ENCODE measurements around the gene DEGS2.
A peak's percentile ranks its signal among the peaks of the same experiment; 100 is the strongest.

Gene DEGS2

GRCh38 chr14:100105357-100106169, 53.9 kb downstream of the DEGS2 start:
- Mint-ChIP-seq H3K4me3 (peak overlapping the region; percentile 40 to 76), H3K27me3 (no peaks in the 10 kb centered on the region), H3K4me1 (ENCODE audit: low read depth in 2 of 2) (peaks cover 73% of the 10 kb centered on the region in 2 donors), H3K27ac (peak overlapping the region; percentile 75 to 94), H3K36me3 (ENCODE audit: insufficient read depth) (peaks cover 96% of the 10 kb centered on the region), H3K9me3 (no peaks in the 10 kb centered on the region)
- DNase-seq (peak in 2 of 3 experiments; percentile 10 to 28), ATAC-seq (replicated peaks) (peak; percentile 45)

- H3K4me3 Mint-ChIP-seq: peak overlapping the region; percentile 40 to 76
- H3K4me1 Mint-ChIP-seq (ENCODE audit: low read depth in 2 of 2): peaks cover 76 to 81% of the 10 kb centered on the region in 2 donors
- no peak for DNase-seq
- no peaks in the 10 kb centered on the region for H3K27me3 Mint-ChIP-seq
- peaks cover 96% of the 10 kb centered on the region for H3K36me3 Mint-ChIP-seq (ENCODE audit: insufficient read depth)
- H3K9me3 Mint-ChIP-seq: no peaks in the 10 kb centered on the region
- ATAC-seq (replicated peaks): no peak
- H3K27ac Mint-ChIP-seq: peak overlapping the region; percentile 75 to 94
Observed at GRCh38 chr14:100104523-100105300, 54.7 kb downstream of the DEGS2 start.

- ATAC-seq (replicated peaks): no peak
- peak overlapping the region; percentile 75 to 94 for H3K27ac Mint-ChIP-seq
- peaks cover 97% of the 10 kb centered on the region for H3K36me3 Mint-ChIP-seq (ENCODE audit: insufficient read depth)
- no peak for DNase-seq
- no peaks in the 10 kb centered on the region for H3K27me3 Mint-ChIP-seq
- H3K9me3 Mint-ChIP-seq: no peaks in the 10 kb centered on the region
- H3K4me1 Mint-ChIP-seq (ENCODE audit: low read depth in 2 of 2): peaks cover 72 to 83% of the 10 kb centered on the region in 2 donors
- H3K4me3 Mint-ChIP-seq: peak overlapping the region; percentile 40 to 76
Observed at GRCh38 chr14:100104006-100104352, 55.5 kb downstream of the DEGS2 start.

- peak overlapping the region; percentile 75 to 94 for H3K27ac Mint-ChIP-seq
- H3K36me3 Mint-ChIP-seq (ENCODE audit: insufficient read depth): peaks cover 97% of the 10 kb centered on the region
- no peak for DNase-seq
- ATAC-seq (replicated peaks): no peak
- H3K27me3 Mint-ChIP-seq: no peaks in the 10 kb centered on the region
- no peaks in the 10 kb centered on the region for H3K9me3 Mint-ChIP-seq
- peak overlapping the region; percentile 40 to 76 for H3K4me3 Mint-ChIP-seq
- H3K4me1 Mint-ChIP-seq (ENCODE audit: low read depth in 2 of 2): peaks cover 72 to 83% of the 10 kb centered on the region in 2 donors
Observed at GRCh38 chr14:100103250-100104005, 56.0 kb downstream of the DEGS2 start.

- DNase-seq: no peak
- peak overlapping the region; percentile 75 to 94 for H3K27ac Mint-ChIP-seq
- no peaks in the 10 kb centered on the region for H3K27me3 Mint-ChIP-seq
- ATAC-seq (replicated peaks): no peak
- H3K9me3 Mint-ChIP-seq: no peaks in the 10 kb centered on the region
- H3K4me1 Mint-ChIP-seq (ENCODE audit: low read depth in 2 of 2): peaks cover 71 to 83% of the 10 kb centered on the region in 2 donors
- peaks cover 97% of the 10 kb centered on the region for H3K36me3 Mint-ChIP-seq (ENCODE audit: insufficient read depth)
- peak overlapping the region; percentile 15 to 76 for H3K4me3 Mint-ChIP-seq
Observed at GRCh38 chr14:100102156-100102785, 57.2 kb downstream of the DEGS2 start.

GRCh38 chr14:100100032-100100703, 59.3 kb downstream of the DEGS2 start:
- no peak for DNase-seq
- Mint-ChIP-seq H3K36me3 (ENCODE audit: insufficient read depth) (peaks cover 97% of the 10 kb centered on the region), H3K27ac (peak overlapping the region; percentile 38 to 78), H3K9me3 (no peaks in the 10 kb centered on the region), H3K4me1 (ENCODE audit: low read depth in 2 of 2) (peaks cover 69 to 76% of the 10 kb centered on the region in 2 donors), H3K4me3 (peak overlapping the region in 1 of 2 donors; percentile 37), H3K27me3 (no peaks in the 10 kb centered on the region)
- ATAC-seq (replicated peaks): no peak

GRCh38 chr14:100098171-100098570, 61.3 kb downstream of the DEGS2 start:
- H3K36me3 Mint-ChIP-seq (ENCODE audit: insufficient read depth): peaks cover 99% of the 10 kb centered on the region

GRCh38 chr14:100096656-100097055, 62.8 kb downstream of the DEGS2 start:
- H3K27ac Mint-ChIP-seq: peak overlapping the region; percentile 81 to 82
- H3K4me1 Mint-ChIP-seq (ENCODE audit: low read depth in 2 of 2): peaks cover 66 to 72% of the 10 kb centered on the region in 2 donors
- no peaks in the 10 kb centered on the region for H3K27me3 Mint-ChIP-seq
- no peaks in the 10 kb centered on the region for H3K9me3 Mint-ChIP-seq
- peaks cover 97% of the 10 kb centered on the region for H3K36me3 Mint-ChIP-seq (ENCODE audit: insufficient read depth)
- DNase-seq (no peak), ATAC-seq (replicated peaks) (no peak)
- peak overlapping the region in 1 of 2 donors; percentile 18 for H3K4me3 Mint-ChIP-seq

More at GRCh38 chr14:100098171-100098570, 61.3 kb downstream of the DEGS2 start:
- ATAC-seq (replicated peaks) (no peak), DNase-seq (no peak)
- no peaks in the 10 kb centered on the region for H3K9me3 Mint-ChIP-seq
- peak overlapping the region; percentile 42 to 60 for H3K4me3 Mint-ChIP-seq
- no peaks in the 10 kb centered on the region for H3K27me3 Mint-ChIP-seq
- peaks cover 65 to 73% of the 10 kb centered on the region in 2 donors for H3K4me1 Mint-ChIP-seq (ENCODE audit: low read depth in 2 of 2)
- peak overlapping the region; percentile 81 to 82 for H3K27ac Mint-ChIP-seq

Data from effector memory CD8-positive, alpha-beta T cell (primary cell).